GM19193 (cell line): Measurements from ENCODE around the gene NBEAL2.

ENCODE experiments used
- POLR2A ChIP-seq: IDR thresholded peaks from 4 replicates; pipeline ENCODE4 v1.6.1; 2011; ENCODE audit not compliant: insufficient read depth, insufficient read length; ENCODE audit errors: extremely low read depth

NBEAL2 gene

GRCh38 chr3:47034868-47035489, 55.5 kb downstream of the NBEAL2 start:
- no peak for TF ChIP-seq POLR2A

- TF ChIP-seq POLR2A: no peak
Measured at GRCh38 chr3:47035645-47036044, 56.2 kb downstream of the NBEAL2 start.

GRCh38 chr3:47036145-47036544, 56.7 kb downstream of the NBEAL2 start:
- TF ChIP-seq POLR2A: no peak

GRCh38 chr3:47041114-47041513, 61.6 kb downstream of the NBEAL2 start:
- no peak for TF ChIP-seq POLR2A

DNA sequence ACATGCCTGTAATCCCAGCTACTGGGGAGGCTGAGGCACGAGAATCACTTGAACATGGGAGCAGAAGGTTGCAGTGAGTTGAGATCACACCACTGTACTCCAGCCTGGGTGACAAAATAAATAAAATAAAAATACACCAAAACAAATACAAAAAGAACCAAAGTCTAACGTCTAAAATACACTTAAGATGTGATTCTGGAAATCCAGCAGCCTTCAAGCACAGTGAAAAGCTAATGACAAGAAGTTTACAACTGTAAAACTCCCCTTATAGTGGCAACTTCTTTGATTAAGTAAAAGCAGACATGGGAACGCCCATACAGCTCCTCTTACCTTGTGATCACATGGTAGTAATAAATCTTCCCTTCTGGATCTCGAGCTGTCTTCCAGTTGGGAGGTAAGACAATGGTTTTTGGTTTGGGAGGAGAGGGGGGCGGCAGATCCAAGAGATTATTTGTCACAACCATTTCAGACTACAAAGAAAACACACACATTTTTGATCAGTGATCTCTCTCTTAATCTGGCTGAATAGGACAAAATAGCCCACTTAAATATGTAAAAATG, 62.8 kb downstream of the NBEAL2 start:
- TF ChIP-seq POLR2A: no peak

DNA sequence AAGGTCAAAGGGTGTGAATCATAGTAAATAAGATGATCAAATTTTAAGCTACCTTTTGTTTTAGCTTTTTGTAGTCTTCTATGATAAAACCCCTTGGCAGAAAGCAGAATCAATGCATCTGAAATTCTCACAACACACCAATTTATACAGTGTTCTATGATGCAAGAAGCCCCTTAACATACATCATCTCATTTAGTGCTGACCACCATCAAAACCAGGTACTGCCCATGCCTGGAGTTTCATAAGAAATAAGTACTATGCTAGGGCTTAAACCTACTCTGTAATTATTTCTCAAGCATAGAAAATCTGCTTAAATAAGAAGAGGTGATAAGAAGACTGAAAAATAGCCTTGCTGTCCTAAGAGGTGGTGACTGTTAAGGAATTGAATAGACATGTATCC, 67.6 kb downstream of the NBEAL2 start:
- no peak for TF ChIP-seq POLR2A

GRCh38 chr3:47047673-47048072, 68.2 kb downstream of the NBEAL2 start:
- no peak for TF ChIP-seq POLR2A

DNA sequence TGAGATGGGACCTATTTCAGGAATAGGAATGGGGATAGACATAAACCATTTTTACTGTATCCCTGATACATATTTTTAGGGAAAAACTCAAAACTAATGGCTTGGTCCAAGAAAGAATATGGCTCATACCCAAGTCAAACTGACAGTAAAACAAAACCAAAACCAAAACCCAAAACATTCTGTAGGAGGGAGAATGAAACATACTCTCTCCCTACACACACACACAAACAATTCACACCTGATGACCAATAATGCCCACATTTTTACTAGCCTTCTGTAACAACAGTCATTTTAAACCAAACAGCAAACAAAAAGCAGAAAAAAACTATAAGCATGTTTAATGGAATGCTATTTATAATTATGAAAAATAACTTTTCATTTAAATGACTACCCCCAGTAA, 74.9 kb downstream of the NBEAL2 start:
- TF ChIP-seq POLR2A: no peak

GRCh38 chr3:47056705-47057104, 77.2 kb downstream of the NBEAL2 start:
- TF ChIP-seq POLR2A: no peak

DNA sequence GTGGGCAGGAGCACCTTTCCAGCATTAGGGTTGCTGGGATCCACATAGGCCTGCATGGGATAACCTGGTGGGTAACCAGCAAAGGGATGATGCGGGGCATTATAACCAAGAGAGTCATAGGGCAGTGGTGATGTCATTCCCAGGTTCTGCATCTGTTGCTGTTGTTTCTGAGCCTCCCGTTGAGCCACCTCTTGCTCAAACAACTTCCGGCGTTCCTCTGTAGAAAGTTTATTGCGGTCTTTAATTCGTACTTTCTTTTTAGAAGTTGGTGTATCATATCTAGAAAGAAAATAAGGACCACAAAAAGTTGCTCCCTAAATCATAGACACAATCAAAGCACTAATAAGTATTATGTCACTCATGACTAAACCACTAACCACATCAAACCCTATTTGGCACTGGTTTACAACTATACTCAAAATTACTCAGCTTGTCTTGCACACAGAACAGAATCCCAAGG, 77.8 kb downstream of the NBEAL2 start:
- TF ChIP-seq POLR2A: no peak
